ENCODE measurements around the gene COL4A2.
A peak's percentile ranks its signal among the peaks of the same experiment; 100 is the strongest.

The COL4A2 gene

DNA sequence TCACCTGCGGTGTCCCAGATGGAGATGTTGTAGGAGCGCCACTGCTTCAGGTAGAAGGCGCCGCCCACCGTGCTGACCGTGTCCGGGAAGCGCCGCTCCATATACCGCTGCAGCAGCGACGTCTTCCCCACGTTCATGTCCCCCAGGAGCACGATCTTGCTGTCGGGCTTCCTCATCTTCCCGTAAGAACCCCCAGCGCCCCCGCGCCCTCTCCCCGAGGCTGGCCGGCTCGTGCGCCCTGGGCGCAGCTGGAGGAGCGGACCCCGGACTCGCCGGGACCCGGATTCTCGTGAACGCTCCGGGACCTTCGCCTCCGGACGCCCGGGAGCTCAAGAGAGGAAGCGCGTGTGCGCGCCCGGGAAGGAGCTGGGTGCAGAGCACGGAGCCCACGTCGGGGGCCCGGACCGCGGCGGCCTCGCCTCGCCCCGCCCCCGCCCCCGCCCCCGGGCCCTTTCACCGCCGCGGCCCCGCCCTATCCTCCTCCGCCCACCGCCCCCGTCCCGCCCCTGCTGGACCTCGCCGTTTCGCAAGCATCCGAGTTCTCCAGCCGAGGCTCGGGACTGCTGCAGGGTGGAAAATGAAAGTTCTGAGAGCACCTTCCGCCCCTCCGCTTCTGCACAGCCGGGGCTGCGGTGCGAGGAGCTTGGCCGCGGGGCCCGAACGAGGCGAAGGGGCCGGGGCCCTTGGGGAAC lies 254.4 kb downstream of the COL4A2 start, which contains the start of gene RAB20:
Gene RAB20, minus strand, starts transcription at position 379 of the 692 bp plus-strand sequence. Its CDS starts 203 bp downstream, at position 176.
- Histone ChIP-seq H3K36me3 (ENCODE audit: insufficient read depth, low read length) (no peaks in the 10 kb centered on the region), H2AFZ (ENCODE audit: low read length) (peak within 1 kb of the TSS; percentile 85), H3K9ac (ENCODE audit: low read depth, low read length, poor library complexity, severe bottlenecking) (peak within 1 kb of the TSS; percentile 74)

DNA sequence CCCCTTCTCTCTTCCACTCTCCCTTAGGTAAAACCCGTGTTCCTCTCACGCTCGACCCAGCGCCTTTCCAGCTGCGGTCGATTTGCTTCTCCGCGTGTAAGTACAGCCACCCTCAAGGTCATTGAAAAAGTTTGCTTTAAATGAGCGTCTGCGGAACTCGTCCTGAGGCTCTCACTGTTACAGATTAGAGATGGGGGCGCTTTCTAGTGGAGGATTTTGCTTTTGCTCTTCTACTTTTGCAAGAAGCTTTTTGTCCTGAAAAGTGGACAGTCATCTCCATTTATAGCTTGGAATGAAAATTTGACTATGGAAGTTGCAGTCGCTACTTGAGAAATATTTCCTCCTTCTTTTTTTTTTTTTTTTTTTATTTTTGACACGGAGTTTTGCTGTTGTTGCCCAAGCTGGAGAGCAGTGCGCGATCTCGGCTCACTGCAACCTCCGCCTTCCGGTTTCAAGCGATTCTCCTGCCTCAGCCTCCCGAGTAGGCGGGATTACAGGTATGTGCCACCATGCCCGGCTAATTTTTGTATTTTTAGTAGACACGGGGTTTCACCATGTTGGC lies 255.0 kb downstream of the COL4A2 start:
- Histone ChIP-seq H3F3A (ENCODE audit: low read depth) (no peaks in the 10 kb centered on the region), H4K20me1 (ENCODE audit: insufficient read depth, low read length, poor library complexity, severe bottlenecking) (no peaks in the 10 kb centered on the region), H3K4me3 (ENCODE audit: low read length, poor library complexity, severe bottlenecking) (peak overlapping the region; percentile 79), H3K4me2 (ENCODE audit: low read depth, low read length, poor library complexity, severe bottlenecking) (peak overlapping the region; percentile 59), H3K9ac (ENCODE audit: low read depth, low read length, poor library complexity, severe bottlenecking) (peak overlapping the region; percentile 62), H3K36me3 (ENCODE audit: insufficient read depth, low read length) (no peaks in the 10 kb centered on the region), H2AFZ (ENCODE audit: low read length) (peak overlapping the region; percentile 84), H3K27me3 (ENCODE audit: insufficient read depth, low read length, poor library complexity, severe bottlenecking) (no peaks in the 10 kb centered on the region), H3K9me2 (replicated peaks; ENCODE audit: low read depth, low read length) (no peaks in the 10 kb centered on the region), H3K4me1 (ENCODE audit: insufficient read depth, low read length, poor library complexity, severe bottlenecking) (peaks cover 37% of the 10 kb centered on the region), H3K79me2 (ENCODE audit: insufficient read depth, low read length) (peaks cover 39% of the 10 kb centered on the region), H3K9me3 (ENCODE audit: insufficient read depth, low read depth, low read length) (0 out of 2 replicates have a peak, but pooled peaks cover 1% of the 10 kb centered on the region)
- TF ChIP-seq EZH2phosphoT487 (IDR thresholded peaks at IDR 0.05; ENCODE audit: borderline replicate concordance): no peak
- TF ChIP-seq CTCF (conservative IDR thresholded peaks at IDR 0.05; ENCODE audit: low read length): 0 out of 2 replicates have a peak, but pooled peaks have one; percentile 19

More for the DNA sequence above, 254.4 kb downstream of the COL4A2 start, which contains the start of gene RAB20:
- no peaks in the 10 kb centered on the region for H3K9me2 ChIP-seq (replicated peaks; ENCODE audit: low read depth, low read length)
- peaks cover 46% of the 10 kb centered on the region for H3K79me2 ChIP-seq (ENCODE audit: insufficient read depth, low read length)
- no peaks in the 10 kb centered on the region for H3K27me3 ChIP-seq (ENCODE audit: insufficient read depth, low read length, poor library complexity, severe bottlenecking)
- H3K4me1 ChIP-seq (ENCODE audit: insufficient read depth, low read length, poor library complexity, severe bottlenecking): peaks cover 37% of the 10 kb centered on the region
- H3F3A ChIP-seq (ENCODE audit: low read depth): no peaks in the 10 kb centered on the region
- peak within 1 kb of the TSS; percentile 79 for H3K4me3 ChIP-seq (ENCODE audit: low read length, poor library complexity, severe bottlenecking)
- TF ChIP-seq EZH2phosphoT487 (IDR thresholded peaks at IDR 0.05; ENCODE audit: borderline replicate concordance) (no peak), CTCF (conservative IDR thresholded peaks at IDR 0.05; ENCODE audit: low read length) (no peak)
- 0 out of 2 replicates have a peak, but pooled peaks cover 6% of the 10 kb centered on the region for H3K9me3 ChIP-seq (ENCODE audit: insufficient read depth, low read depth, low read length)
- peak within 1 kb of the TSS; percentile 79 for H3K4me2 ChIP-seq (ENCODE audit: low read depth, low read length, poor library complexity, severe bottlenecking)
- H4K20me1 ChIP-seq (ENCODE audit: insufficient read depth, low read length, poor library complexity, severe bottlenecking): no peaks in the 10 kb centered on the region
